GM19438 (cell line): ENCODE measurements around the gene ACOT11.

Experiments used
- ATAC-seq: cut with Tn5 transposase; IDR thresholded peaks from one replicate; pipeline ENCODE4 v1.9.1; 2021; ENCODE audit warnings: low read depth; ENCODE audit not compliant: unreplicated experiment

Gene ACOT11

GRCh38 chr1:54583871-54584270 lies 35.8 kb downstream of the ACOT11 start:
- no peak for ATAC-seq

- ATAC-seq, result no peak
These were observed 36.5 kb downstream of the ACOT11 start for GRCh38 chr1:54584575-54584974.

- ATAC-seq, result no peak
These were observed 37.4 kb downstream of the ACOT11 start for GRCh38 chr1:54585181-54586066.

- no peak for ATAC-seq
These were observed 40.3 kb downstream of the ACOT11 start for GRCh38 chr1:54588377-54588776.

GRCh38 chr1:54591127-54591756 lies 43.2 kb downstream of the ACOT11 start:
- no peak for ATAC-seq

GRCh38 chr1:54593571-54594160 lies 45.6 kb downstream of the ACOT11 start:
- ATAC-seq, result no peak

GRCh38 chr1:54594463-54594862 lies 46.4 kb downstream of the ACOT11 start:
- no peak for ATAC-seq

GRCh38 chr1:54595956-54596498 lies 48.0 kb downstream of the ACOT11 start:
- no peak for ATAC-seq

GRCh38 chr1:54596756-54597155 lies 48.7 kb downstream of the ACOT11 start:
- ATAC-seq, result no peak

- ATAC-seq, result no peak
These were observed 49.5 kb downstream of the ACOT11 start for GRCh38 chr1:54597455-54598030.

- no peak for ATAC-seq
These were observed 51.3 kb downstream of the ACOT11 start for GRCh38 chr1:54599211-54599823.

GRCh38 chr1:54600947-54601721 lies 53.1 kb downstream of the ACOT11 start:
- no peak for ATAC-seq

GRCh38 chr1:54601730-54602129 lies 53.7 kb downstream of the ACOT11 start:
- no peak for ATAC-seq

GRCh38 chr1:54602554-54602953 lies 54.5 kb downstream of the ACOT11 start:
- no peak for ATAC-seq

GRCh38 chr1:54603241-54603640 lies 55.2 kb downstream of the ACOT11 start:
- ATAC-seq, result no peak

- ATAC-seq, result no peak
These were observed 56.0 kb downstream of the ACOT11 start for GRCh38 chr1:54604051-54604450.

- ATAC-seq, result no peak
These were observed 56.7 kb downstream of the ACOT11 start for GRCh38 chr1:54604572-54605370.

- ATAC-seq, result no peak
These were observed 58.3 kb downstream of the ACOT11 start for GRCh38 chr1:54606096-54606989.
